Choroid plexus epithelial cell (primary cell): ENCODE data around the gene SLC25A21.
A peak's percentile ranks its signal among the peaks of the same experiment; 100 is the strongest.
"Not testable (repeated sequence)": the region's sequence is repeated elsewhere in the genome, so short reads cannot be mapped to it uniquely, and the experiment has no call there.

Source experiments
- DNase-seq: peaks from one replicate; pipeline ENCODE4 v3.0.0-alpha.2; 2010; ENCODE audit warnings: low read depth
- H3K4me3 ChIP-seq: 2 replicates; pipeline ENCODE4 v1.5.1; 2011; ENCODE audit warnings: low read depth, mild to moderate bottlenecking, control low read depth, low read length, moderate library complexity
- CTCF ChIP-seq: conservative IDR thresholded peaks from 2 replicates; pipeline ENCODE4 v1.5.1; 2011; ENCODE audit warnings: low read depth, mild to moderate bottlenecking, control low read depth, inconsistent platforms, low read length, moderate library complexity

SLC25A21 gene

GRCh38 chr14:37181441-37181840 lies 9.0 kb upstream of the SLC25A21 start:
- no peak for DNase-seq
- TF ChIP-seq CTCF = no peak
- no peak overlapping the region for H3K4me3 ChIP-seq

- H3K4me3 ChIP-seq = not testable (repeated sequence)
These were observed 8.5 kb upstream of the SLC25A21 start for GRCh38 chr14:37180886-37181285.

GRCh38 chr14:37179896-37180502 lies 7.6 kb upstream of the SLC25A21 start:
- TF ChIP-seq CTCF = no peak

More at GRCh38 chr14:37180886-37181285, 8.5 kb upstream of the SLC25A21 start:
- DNase-seq = not testable (repeated sequence)

GRCh38 chr14:37172936-37173614 lies 669 bp upstream of the SLC25A21 start:
- no peak for DNase-seq
- peak overlapping the region; percentile 67 for H3K4me3 ChIP-seq
- TF ChIP-seq CTCF = no peak

More at GRCh38 chr14:37179896-37180502, 7.6 kb upstream of the SLC25A21 start:
- no peak overlapping the region for H3K4me3 ChIP-seq
- no peak for DNase-seq

GRCh38 chr14:37171678-37172023 lies 755 bp downstream of the SLC25A21 start:
- peak overlapping the region; percentile 67 for H3K4me3 ChIP-seq
- no peak for DNase-seq
- no peak for TF ChIP-seq CTCF

GRCh38 chr14:37170993-37171392 lies 1.4 kb downstream of the SLC25A21 start:
- no peak for TF ChIP-seq CTCF
- DNase-seq = no peak
- no peak overlapping the region for H3K4me3 ChIP-seq

- TF ChIP-seq CTCF = no peak
- no peak for DNase-seq
- H3K4me3 ChIP-seq = no peak overlapping the region
These were observed 2.2 kb downstream of the SLC25A21 start for GRCh38 chr14:37170237-37170636.
